DOHH2 (cell line): Measurements from ENCODE around the gene POPDC2.

Source experiments
- H3F3A ChIP-seq: fragments of 200-600 bp; sonication (generic), shearing (Covaris generic); 2 replicates; pipeline ENCODE4 v1.6.0; 2016; ENCODE audit warnings: antibody characterized with exemption, mild to moderate bottlenecking; ENCODE audit not compliant: control insufficient read depth, insufficient read depth
- H3K27ac ChIP-seq: fragments of 200-600 bp; sonication (generic); 2 replicates; pipeline ENCODE4 v1.5.1; 2014; ENCODE audit warnings: low read depth, mild to moderate bottlenecking, low read length, moderate library complexity
- H3K27me3 ChIP-seq: fragments of 200-600 bp; sonication (generic); 2 replicates; pipeline ENCODE4 v1.6.1; 2014; ENCODE audit warnings: mild to moderate bottlenecking, low read length, mixed read lengths; ENCODE audit not compliant: control insufficient read depth
- H3K36me3 ChIP-seq: fragments of 200-600 bp; sonication (generic); 2 replicates; pipeline ENCODE4 v1.6.1; 2014; ENCODE audit warnings: mild to moderate bottlenecking, low read length, moderate library complexity, mixed read lengths; ENCODE audit not compliant: control insufficient read depth
- H3K4me1 ChIP-seq: fragments of 200-600 bp; sonication (generic); 2 replicates; pipeline ENCODE4 v1.6.1; 2014; ENCODE audit warnings: mild to moderate bottlenecking, low read length, mixed read lengths; ENCODE audit not compliant: control insufficient read depth
- H3K4me2 ChIP-seq: fragments of 200-600 bp; sonication (generic); 2 replicates; pipeline ENCODE4 v1.6.0; 2014; ENCODE audit warnings: mild to moderate bottlenecking, low read length, moderate library complexity
- H3K4me3 ChIP-seq: fragments of 200-600 bp; sonication (generic); 2 replicates; pipeline ENCODE4 v1.5.1; 2014; ENCODE audit warnings: mild to moderate bottlenecking, low read length, mixed read lengths
- H3K79me2 ChIP-seq: fragments of 200-600 bp; sonication (generic); 2 replicates; pipeline ENCODE4 v1.6.1; 2014; ENCODE audit warnings: mild to moderate bottlenecking, low read length, mixed read lengths; ENCODE audit not compliant: control insufficient read depth
- H3K9me2 ChIP-seq: fragments of 200-600 bp; sonication (generic); replicated peaks from 2 replicates; pipeline ENCODE4 v1.6.1; 2014; ENCODE audit warnings: mild to moderate bottlenecking, low read length, mixed read lengths; ENCODE audit not compliant: control insufficient read depth
- H3K9me3 ChIP-seq: fragments of 200-600 bp; sonication (generic); 2 replicates; pipeline ENCODE4 v1.6.1; 2014; ENCODE audit warnings: antibody characterized with exemption, low read length, mixed read lengths; ENCODE audit not compliant: control insufficient read depth, insufficient read depth
- H4K20me1 ChIP-seq: fragments of 200-600 bp; sonication (generic); 2 replicates; pipeline ENCODE4 v1.6.0; 2014; ENCODE audit warnings: low read depth, mild to moderate bottlenecking, antibody characterized with exemption, low read length, moderate library complexity; ENCODE audit not compliant: control insufficient read depth, insufficient read depth
- CTCF ChIP-seq: fragments of 200-600 bp; sonication (generic); IDR thresholded peaks from one replicate; pipeline ENCODE4 v1.5.1; 2014; ENCODE audit warnings: antibody characterized with exemption, mild to moderate bottlenecking, low read depth, low read length; ENCODE audit not compliant: poor library complexity, severe bottlenecking
- EZH2phosphoT487 ChIP-seq: fragments of 200-600 bp; sonication (generic); IDR thresholded peaks from 2 replicates; pipeline ENCODE4 v1.6.1; 2017; ENCODE audit warnings: borderline replicate concordance, mild to moderate bottlenecking, antibody characterized with exemption, low read length, moderate library complexity, mixed read lengths

POPDC2 gene

GRCh38 chr3:119665954-119666559 is 5.7 kb upstream of the POPDC2 start:
- no peak overlapping the region for H3K4me2 ChIP-seq
- no peaks in the 10 kb centered on the region for H4K20me1 ChIP-seq
- TF ChIP-seq CTCF (no peak), EZH2phosphoT487 (no peak)
- no peak overlapping the region for H3K27ac ChIP-seq
- H3F3A ChIP-seq = no peaks in the 10 kb centered on the region
- H3K79me2 ChIP-seq = no peaks in the 10 kb centered on the region
- no peaks in the 10 kb centered on the region for H3K9me3 ChIP-seq
- H3K4me3 ChIP-seq = no peak overlapping the region
- H3K4me1 ChIP-seq = peaks cover 10% of the 10 kb centered on the region
- H3K9me2 ChIP-seq = no peaks in the 10 kb centered on the region
- H3K36me3 ChIP-seq = peaks cover 41% of the 10 kb centered on the region
- no peaks in the 10 kb centered on the region for H3K27me3 ChIP-seq

DNA sequence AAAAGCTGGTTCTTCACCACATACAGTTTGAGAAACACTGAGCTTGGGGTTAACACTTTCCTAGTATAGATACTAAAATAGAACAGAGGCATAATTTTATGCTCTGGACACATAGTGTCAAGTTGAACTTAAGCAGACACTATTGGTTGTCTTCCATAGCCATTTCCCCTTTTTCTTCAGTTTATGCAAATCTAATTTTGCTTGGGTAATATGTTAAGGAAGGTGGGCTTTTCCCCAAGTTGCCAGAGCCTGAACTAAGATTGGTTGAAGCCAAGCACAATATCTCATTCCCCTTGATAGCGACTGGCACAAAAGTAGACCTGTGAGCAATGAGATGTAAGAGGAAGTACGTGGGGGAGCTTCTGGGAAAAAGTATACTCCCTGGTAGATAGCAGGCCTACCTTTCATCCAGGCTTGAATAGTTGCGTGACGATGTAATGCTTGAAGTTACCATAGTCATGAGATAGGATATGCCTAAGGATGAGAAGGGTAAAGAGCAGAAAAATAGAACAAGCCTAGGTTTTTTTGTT is 4.5 kb upstream of the POPDC2 start:
- no peak overlapping the region for H3K4me3 ChIP-seq
- no peaks in the 10 kb centered on the region for H4K20me1 ChIP-seq
- no peaks in the 10 kb centered on the region for H3K9me3 ChIP-seq
- no peaks in the 10 kb centered on the region for H3K27me3 ChIP-seq
- no peak for TF ChIP-seq EZH2phosphoT487
- no peak for TF ChIP-seq CTCF
- H3K79me2 ChIP-seq = no peaks in the 10 kb centered on the region
- no peaks in the 10 kb centered on the region for H3K9me2 ChIP-seq
- H3K4me1 ChIP-seq = peaks cover 10% of the 10 kb centered on the region
- H3F3A ChIP-seq = no peaks in the 10 kb centered on the region
- no peak overlapping the region for H3K27ac ChIP-seq
- H3K4me2 ChIP-seq = no peak overlapping the region
- H3K36me3 ChIP-seq = peaks cover 29% of the 10 kb centered on the region

GRCh38 chr3:119664370-119664769 is 4.0 kb upstream of the POPDC2 start:
- peaks cover 10% of the 10 kb centered on the region for H3K4me1 ChIP-seq
- H3K9me3 ChIP-seq = no peaks in the 10 kb centered on the region
- no peak overlapping the region for H3K27ac ChIP-seq
- no peaks in the 10 kb centered on the region for H3K27me3 ChIP-seq
- TF ChIP-seq CTCF = no peak
- TF ChIP-seq EZH2phosphoT487 = no peak
- H3K9me2 ChIP-seq = no peaks in the 10 kb centered on the region
- H3K4me3 ChIP-seq = no peak overlapping the region
- H3K36me3 ChIP-seq = peaks cover 24% of the 10 kb centered on the region
- no peaks in the 10 kb centered on the region for H3K79me2 ChIP-seq
- H4K20me1 ChIP-seq = no peaks in the 10 kb centered on the region
- H3F3A ChIP-seq = no peaks in the 10 kb centered on the region
- no peak overlapping the region for H3K4me2 ChIP-seq
